Hematopoietic multipotent progenitor cell (in vitro differentiated cells): Measurements from ENCODE around the gene KRT38. TPM values are rescaled to one million over a fixed set of nuclear protein-coding genes. Genes with fewer than 3 reads are reported as not detected.
"Not testable (repeated sequence)": the region's sequence is repeated elsewhere in the genome, so short reads cannot be mapped to it uniquely, and the experiment has no call there.

Source experiments
- DNase-seq, 3 donors: peaks; one replicate each; pipeline ENCODE4 v3.0.0-alpha.2; 2011 to 2015; ENCODE audit warnings: low read depth in 2 of 3, low spot score in 2 of 3
- total RNA-seq: library from RNA; depleted of rRNA; stranded (reverse); fragments of >200 nt; gene quantifications from one replicate; pipeline ENCODE4 v1.2.3, GENCODE V29; 2012

The KRT38 gene
- total RNA-seq, 1 donor: not detected

DNA sequence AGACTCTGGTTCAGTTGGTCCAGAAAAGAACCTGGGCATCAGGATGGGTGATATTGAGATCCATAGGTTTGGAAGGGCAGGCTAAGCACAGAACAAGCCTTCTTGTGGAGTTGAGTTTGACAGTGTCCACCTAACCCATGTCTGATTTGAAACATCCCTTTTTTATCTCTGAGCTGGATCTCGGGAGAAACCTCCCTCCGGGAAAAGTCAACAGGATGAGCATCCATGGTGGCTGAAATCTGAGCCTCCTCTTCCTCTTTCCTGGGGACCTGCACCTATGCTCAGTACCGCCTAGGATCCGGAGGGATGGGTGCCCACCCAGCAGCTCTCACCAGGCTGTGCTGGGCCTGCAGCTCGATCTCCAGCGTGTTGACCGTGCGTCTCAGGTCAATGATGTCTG is 23.0 kb upstream of the KRT38 start:
- no peak for DNase-seq

DNA sequence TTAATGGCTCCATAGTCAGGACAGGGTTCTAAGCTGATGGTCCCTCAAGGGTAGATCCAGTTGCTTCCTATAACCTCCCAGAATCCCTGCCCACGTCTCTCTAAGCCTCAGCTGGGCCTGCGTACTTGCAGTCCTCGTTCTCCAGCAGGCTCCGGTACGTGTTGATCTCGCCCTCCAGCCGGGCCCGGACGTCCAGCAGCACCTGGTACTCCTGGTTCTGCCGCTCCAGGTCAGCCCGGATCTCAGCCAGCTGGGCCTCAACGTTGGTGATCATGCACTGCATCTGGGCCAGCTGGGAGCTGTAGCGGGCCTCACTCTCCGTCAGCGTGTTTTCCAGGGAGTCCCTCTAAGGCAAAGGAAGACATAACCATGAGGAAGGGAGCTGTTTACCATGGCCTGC is 21.9 kb upstream of the KRT38 start:
- no peak for DNase-seq

GRCh38 chr17:41457676-41458075 is 16.9 kb upstream of the KRT38 start:
- DNase-seq: no peak

GRCh38 chr17:41456204-41456603 is 15.4 kb upstream of the KRT38 start:
- no peak for DNase-seq

GRCh38 chr17:41455236-41455635 is 14.5 kb upstream of the KRT38 start:
- no peak for DNase-seq

DNA sequence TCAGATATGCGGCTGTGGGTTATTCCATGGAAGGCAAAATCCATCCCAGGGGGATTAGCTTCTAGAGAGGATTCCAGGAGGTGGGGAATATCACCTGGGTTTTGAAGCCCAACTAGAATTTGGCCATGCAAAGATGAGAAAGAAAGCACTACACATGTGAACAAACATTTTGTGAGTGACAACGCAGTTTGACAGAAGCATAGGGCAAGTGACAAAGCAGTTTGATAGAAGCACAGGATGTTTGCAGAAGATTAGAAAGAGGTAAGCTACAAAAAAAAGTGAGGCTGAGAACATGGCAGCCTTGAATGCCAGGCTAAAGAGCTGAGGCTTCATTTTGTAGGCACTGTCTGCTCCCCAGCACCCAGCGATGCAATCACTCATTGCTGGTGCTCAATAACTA is 12.3 kb upstream of the KRT38 start:
- DNase-seq: peak in 2 of 3 donors; percentile 1 to 44

GRCh38 chr17:41452281-41452680 is 11.5 kb upstream of the KRT38 start:
- DNase-seq: peak in 2 of 3 donors; percentile 55 to 93

- no peak for DNase-seq
These were observed 10.5 kb upstream of the KRT38 start for GRCh38 chr17:41451154-41451728.

- no peak for DNase-seq
These were observed 8.2 kb upstream of the KRT38 start for GRCh38 chr17:41449008-41449407.

- no peak for DNase-seq
These were observed 7.7 kb upstream of the KRT38 start for GRCh38 chr17:41448506-41448905.

DNA sequence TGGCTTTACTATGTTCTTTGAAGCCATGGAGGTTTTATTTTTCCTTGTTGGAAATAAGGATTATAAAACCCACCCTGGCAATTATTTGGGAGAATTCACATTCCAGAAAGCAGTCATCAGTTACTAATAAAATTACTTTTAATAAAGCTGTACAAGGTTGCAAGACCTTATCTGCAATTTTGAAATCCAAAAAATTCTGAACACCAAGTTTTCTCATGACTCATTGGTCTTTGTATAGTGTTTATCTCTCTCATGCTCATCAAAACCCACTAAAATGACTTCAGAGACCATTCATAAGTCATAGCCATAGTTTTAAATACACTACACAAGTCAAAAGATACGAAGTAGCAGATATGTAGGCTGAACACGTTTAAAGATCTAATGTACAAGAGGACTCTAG is 6.0 kb upstream of the KRT38 start:
- no peak for DNase-seq

DNA sequence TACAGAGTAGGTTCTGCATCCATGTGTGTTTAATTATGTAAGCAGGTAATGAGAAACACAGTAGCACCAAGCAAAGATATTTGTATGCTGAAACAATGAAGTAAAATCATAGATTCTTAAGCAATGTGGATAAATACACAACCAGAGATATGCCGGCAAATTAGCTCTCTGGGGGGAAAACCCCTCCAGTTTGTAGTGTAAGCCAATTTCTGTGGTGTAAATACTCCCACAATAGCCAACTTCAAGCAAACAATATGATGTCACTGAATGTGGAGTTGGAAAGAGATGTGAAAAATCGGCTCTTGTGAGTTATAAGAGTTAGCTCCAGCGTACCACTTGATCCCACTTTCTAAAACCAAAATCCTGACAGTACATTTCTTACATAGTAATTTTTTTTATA is 3.9 kb upstream of the KRT38 start:
- no peak for DNase-seq

DNA sequence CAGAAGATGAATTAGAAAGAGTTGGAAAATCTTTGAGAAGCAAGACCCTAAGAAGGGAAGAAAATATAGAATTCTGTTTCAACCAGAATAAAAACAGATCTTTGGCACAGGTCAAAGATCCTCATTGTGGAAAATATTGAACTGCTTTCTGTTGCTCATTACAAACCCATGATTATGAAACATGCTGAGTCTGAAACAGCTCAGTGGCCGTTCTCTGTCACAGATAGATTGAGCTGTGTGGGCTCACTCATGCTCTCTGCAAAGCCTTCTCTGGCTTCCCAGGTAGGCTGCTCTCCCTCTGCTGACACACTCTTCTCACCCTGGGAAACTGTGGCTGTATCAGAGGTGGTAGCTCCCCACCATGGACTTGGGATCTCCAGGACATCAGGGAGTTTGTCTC is 3.4 kb upstream of the KRT38 start:
- DNase-seq: no peak

- DNase-seq: no peak
These were observed 2.0 kb upstream of the KRT38 start for GRCh38 chr17:41442739-41443138.

DNA sequence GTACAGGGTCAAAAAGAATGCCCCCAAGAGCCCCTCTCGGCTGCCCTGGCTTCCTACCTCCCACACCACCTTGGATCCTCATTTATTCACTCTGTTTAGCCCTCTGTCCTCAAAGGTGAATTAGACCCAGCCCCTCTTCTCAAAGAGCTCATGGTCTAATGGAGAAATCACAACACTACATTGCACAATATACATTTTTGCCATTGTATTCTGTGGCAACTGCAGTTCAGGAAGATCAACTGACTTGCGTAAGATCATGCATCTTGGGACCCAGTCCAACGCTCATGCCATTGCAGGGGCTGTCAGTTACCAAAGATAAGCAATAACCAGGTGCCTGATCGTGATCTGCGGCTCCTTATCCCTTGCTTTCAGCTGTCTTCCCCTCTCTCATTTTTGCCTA is 1.4 kb downstream of the KRT38 start:
- no peak for DNase-seq

GRCh38 chr17:41437769-41438168 is 3.0 kb downstream of the KRT38 start:
- no peak for DNase-seq

DNA sequence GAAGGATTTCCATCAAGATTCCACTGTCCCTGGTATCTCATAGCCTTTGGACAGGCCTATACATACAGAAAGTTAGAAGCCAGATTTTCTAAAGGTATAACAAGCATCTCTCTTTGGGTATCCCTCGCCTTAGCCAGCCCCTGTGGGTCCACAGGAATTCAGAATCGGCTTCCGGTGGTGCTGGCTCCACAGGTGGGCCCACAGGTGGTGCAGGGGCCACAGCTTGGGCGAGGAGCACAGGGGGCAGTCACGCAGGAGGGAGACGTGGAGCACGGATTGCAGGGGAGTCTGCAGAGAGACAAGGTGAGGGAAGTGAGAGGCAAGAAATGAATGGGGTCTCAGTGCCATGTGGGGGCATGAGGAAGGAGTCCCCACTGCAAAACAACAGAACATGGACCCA is 3.5 kb downstream of the KRT38 start:
- DNase-seq: no peak

- no peak for DNase-seq
These were observed 6.4 kb downstream of the KRT38 start for GRCh38 chr17:41434415-41434814.

GRCh38 chr17:41434005-41434404 is 6.8 kb downstream of the KRT38 start:
- no peak for DNase-seq

- no peak for DNase-seq
These were observed 7.2 kb downstream of the KRT38 start for GRCh38 chr17:41433586-41433985.

DNA sequence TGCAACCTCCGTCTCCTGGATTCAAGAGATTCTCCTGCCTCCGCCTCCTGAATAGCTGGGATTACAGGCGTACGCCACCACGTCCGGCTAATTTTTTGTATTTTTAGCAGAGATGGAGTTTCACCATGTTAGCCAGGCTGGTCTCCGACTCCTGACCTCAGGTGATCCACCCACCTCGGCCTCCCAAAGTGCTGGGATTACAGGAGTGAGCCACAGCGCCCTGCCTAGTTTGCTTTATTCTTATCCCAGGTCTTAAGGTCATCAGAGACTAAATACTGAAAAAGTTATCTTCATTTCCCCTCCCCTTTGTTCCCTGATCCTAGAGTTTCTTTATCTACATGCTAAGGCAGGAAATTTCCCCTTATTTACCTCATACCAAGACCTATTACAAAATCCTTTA is 10.4 kb downstream of the KRT38 start:
- DNase-seq: not testable (repeated sequence)

DNA sequence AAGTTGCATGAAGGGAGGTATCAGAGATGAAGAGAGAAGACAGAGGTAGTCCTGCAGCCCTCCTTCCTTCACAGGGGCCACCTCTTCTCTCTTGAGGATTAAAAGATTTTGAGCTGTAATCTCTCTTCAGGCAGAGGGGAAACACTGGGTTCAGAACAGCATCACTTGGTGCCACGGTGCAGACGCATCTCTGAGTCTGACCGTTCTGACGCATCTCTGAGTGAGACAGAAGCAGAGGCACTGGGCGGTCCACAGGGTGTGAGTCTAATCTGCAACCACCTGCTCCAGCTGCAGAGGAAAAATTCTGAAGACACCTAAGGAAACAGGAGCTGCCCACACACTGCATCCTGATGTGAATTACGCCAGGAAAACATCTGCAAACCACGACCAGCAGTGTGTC is 11.1 kb downstream of the KRT38 start:
- no peak for DNase-seq

DNA sequence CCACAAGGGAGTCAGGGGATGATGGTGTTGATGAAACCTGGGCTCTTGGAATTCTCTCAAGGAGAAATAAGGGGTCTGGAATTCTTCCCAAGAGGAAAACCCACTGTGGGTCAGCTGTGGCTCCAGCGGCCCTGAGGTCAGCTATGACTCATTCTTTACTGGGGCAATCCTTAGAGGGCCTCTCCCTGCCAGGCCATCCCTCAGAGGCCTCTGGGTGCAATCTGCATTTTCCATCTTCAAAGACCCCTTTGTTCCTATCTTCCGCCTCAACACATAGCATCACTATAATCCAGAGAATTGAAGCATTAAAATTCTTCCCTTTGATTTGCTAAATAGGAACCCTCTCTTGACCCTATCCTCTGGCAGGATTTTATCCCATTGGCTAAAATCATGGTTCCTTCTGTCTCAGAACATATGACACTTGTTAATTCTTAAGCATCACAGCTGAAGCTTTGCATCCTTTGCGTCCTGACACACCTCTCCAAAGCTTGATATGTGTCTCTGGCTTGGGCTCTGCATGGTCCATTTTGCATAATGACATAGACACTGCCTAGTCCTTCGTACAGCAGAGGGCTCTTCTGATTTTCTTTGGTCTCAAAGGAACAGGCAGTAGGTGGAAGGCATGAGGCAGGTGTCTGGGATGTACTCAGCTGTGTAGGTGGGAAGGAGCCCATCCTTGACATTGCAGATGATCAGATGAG is 12.0 kb downstream of the KRT38 start:
- no peak for DNase-seq
